Naive thymus-derived CD4-positive, alpha-beta T cell (primary cell): ENCODE data around the gene CRYGN. TPM values are rescaled to one million over a fixed set of nuclear protein-coding genes. Genes with fewer than 3 reads are reported as not detected.

Experiments used
- ATAC-seq: fragments of 150-1000 bp; cut with Tn5 transposase; 2 replicates; pipeline ENCODE4 v1.10.0; 2021; ENCODE audit warnings: mild to moderate bottlenecking, moderate library complexity
- CTCF ChIA-PET: fragments of 350-600 bp; sonication (Branson Sonifier 250); formaldehyde crosslinking; loops from one replicate; lab custom pipeline; 2021; ENCODE audit warnings: antibody characterized with exemption; lab: Charles Lee
- POLR2A ChIA-PET: fragments of 350-600 bp; sonication (Branson Sonifier 250); formaldehyde crosslinking; loops from one replicate; lab custom pipeline; 2021; ENCODE audit warnings: antibody characterized with exemption, inconsistent platforms; lab: Charles Lee
- DNase-seq, 9 donors: peaks; one replicate each; pipeline versions ENCODE4 v3.0.0 to v3.0.0-alpha.2; 2020 to 2022; ENCODE audit warnings: mixed read lengths in 1 of 9
- H3K27ac ChIP-seq: one replicate; pipeline ENCODE4 v1.7.0; 2013; ENCODE audit warnings: mild to moderate bottlenecking, low read depth, low read length, moderate library complexity
- H3K27me3 ChIP-seq, 2 donors: one replicate each; pipeline ENCODE4 v1.7.0; 2013; ENCODE audit warnings: low read length in 2 of 2, mild to moderate bottlenecking in 2 of 2, moderate library complexity in 2 of 2; ENCODE audit not compliant: control insufficient read depth in 2 of 2, insufficient read depth in 2 of 2
- H3K36me3 ChIP-seq, 3 experiments: 1 replicate in 2 of 3; 2 replicates in 1 of 3; pipeline ENCODE4 v1.7.0; 2013; ENCODE audit warnings: low read length in 3 of 3, mild to moderate bottlenecking in 3 of 3, moderate library complexity in 1 of 3; ENCODE audit not compliant: insufficient read depth in 3 of 3, control insufficient read depth in 2 of 3
- H3K4me1 ChIP-seq, 2 donors: one replicate each; pipeline ENCODE4 v1.7.0; 2013; ENCODE audit warnings: low read length in 2 of 2, mild to moderate bottlenecking in 2 of 2, moderate library complexity in 1 of 2; ENCODE audit not compliant: control insufficient read depth in 2 of 2, insufficient read depth in 2 of 2
- H3K4me3 ChIP-seq: 2 replicates; pipeline ENCODE4 v1.7.0; 2013; ENCODE audit warnings: mild to moderate bottlenecking, low read length
- H3K9me3 ChIP-seq, 3 experiments: 1 replicate in 2 of 3; 2 replicates in 1 of 3; pipeline ENCODE4 v1.7.0; 2013; ENCODE audit warnings: low read length in 3 of 3; ENCODE audit not compliant: control insufficient read depth in 2 of 3
- H3K27ac Mint-ChIP-seq, 9 donors: one replicate each; pipeline ENCODE4 v1.8.0; 2020 to 2022; ENCODE audit warnings: mixed read lengths in 9 of 9, mild to moderate bottlenecking in 8 of 9, moderate library complexity in 5 of 9, inconsistent platforms in 2 of 9
- H3K27me3 Mint-ChIP-seq, 5 donors: one replicate each; pipeline ENCODE4 v1.8.0; 2021 to 2022; ENCODE audit warnings: mixed read lengths in 5 of 5, mild to moderate bottlenecking in 1 of 5
- H3K36me3 Mint-ChIP-seq, 5 donors: one replicate each; pipeline ENCODE4 v1.8.0; 2020 to 2022; ENCODE audit warnings: mixed read lengths in 5 of 5, mild to moderate bottlenecking in 3 of 5, inconsistent platforms in 1 of 5
- H3K4me1 Mint-ChIP-seq, 7 donors: one replicate each; pipeline ENCODE4 v1.8.0; 2020 to 2022; ENCODE audit warnings: mixed read lengths in 7 of 7, mild to moderate bottlenecking in 3 of 7, inconsistent platforms in 1 of 7
- H3K4me3 Mint-ChIP-seq, 10 donors: one replicate each; pipeline ENCODE4 v1.8.0; 2020 to 2022; ENCODE audit warnings: mild to moderate bottlenecking in 10 of 10, mixed read lengths in 10 of 10, moderate library complexity in 6 of 10, inconsistent platforms in 2 of 10
- H3K9me3 Mint-ChIP-seq, 11 donors: one replicate each; pipeline ENCODE4 v1.8.0; 2020 to 2022; ENCODE audit warnings: mixed read lengths in 11 of 11, mild to moderate bottlenecking in 4 of 11, inconsistent platforms in 1 of 11, moderate library complexity in 1 of 11
- intact Hi-C, 2 donors: fragments of 100-400 bp; cut with micrococcal nuclease; formaldehyde crosslinking; loops; one replicate each; pipeline ENCODE4 v1.15.1; 2023
- polyA plus RNA-seq, 2 donors: library from polyadenylated mRNA; unstranded; fragments of 300-500 nt; fragmentation: Illumina TruSeq; gene quantifications; one replicate each; pipeline ENCODE4 v1.2.3, GENCODE V29; 2021
- total RNA-seq, 6 experiments: library from RNA in 5 of 6; stranded (reverse) in 5 of 6; gene quantifications; 1 replicate in 5 of 6; 2 replicates in 1 of 6; pipeline ENCODE4 v1.2.3 and lab custom pipeline; 2021 to 2026

CRYGN gene
- total and polyA plus RNA-seq, 7 experiments from 2014 or later, result 0.33 to 1.1 (median 0.48) TPM; not detected in 2

DNA sequence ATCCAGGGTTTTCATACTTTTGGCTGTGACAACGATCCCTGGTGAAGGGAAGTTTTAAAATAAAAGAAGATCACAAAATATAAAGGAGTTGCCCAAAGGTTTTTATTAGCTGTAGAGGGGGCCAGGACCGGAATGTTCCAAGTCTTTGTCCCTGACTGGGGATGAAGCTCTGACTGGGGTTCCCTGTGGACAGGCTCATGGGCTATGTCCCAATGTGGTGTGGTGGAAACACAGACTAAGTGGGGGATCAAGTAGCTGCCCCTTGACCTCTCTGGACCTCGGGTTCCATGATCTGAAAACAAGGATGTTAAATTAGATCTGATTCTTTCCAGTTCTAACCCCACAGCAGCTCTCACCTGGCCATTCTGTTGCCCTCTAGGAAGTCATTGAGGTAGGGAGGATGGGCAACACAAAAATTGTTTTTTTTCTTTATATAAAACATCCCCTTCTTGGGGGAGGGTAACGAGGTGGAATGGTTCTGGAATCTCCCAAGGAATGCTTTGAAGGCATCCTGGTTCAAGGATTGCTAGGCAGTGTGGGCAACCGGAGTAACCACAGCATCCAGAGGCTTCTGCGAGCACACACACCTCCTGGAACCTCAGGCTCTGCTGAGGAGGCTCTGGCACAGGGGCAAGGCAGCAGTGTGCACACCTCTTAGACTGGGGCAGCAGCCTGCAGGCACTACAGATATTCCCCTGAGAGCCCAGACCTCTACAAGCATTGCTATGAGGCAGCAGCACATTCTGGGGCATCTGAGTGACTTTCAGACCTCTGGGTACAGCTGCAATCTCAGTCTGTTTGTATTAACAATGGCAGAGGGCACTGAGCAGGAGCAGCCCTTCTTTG, 21.4 kb upstream of the CRYGN start:
- no peak for DNase-seq
- peaks cover 0 to 10% (median 0%) of the 10 kb centered on the region in 7 donors for H3K4me1 Mint-ChIP-seq
- no peak overlapping the region for H3K4me3 Mint-ChIP-seq
- ChIA-PET CTCF (interaction anchor here (1.1 kb wide), 1 partner anchor 299 kb away, joined by 3 read pairs; no protein-coding TSS in a partner anchor), POLR2A (no interaction called here)
- H3K36me3 Mint-ChIP-seq, result peaks cover 12 to 45% (median 35%) of the 10 kb centered on the region in 5 donors
- Histone ChIP-seq H3K36me3 (peaks cover 0 to 14% (median 3%) of the 10 kb centered on the region in 3 experiments), H3K27me3 (no peaks in the 10 kb centered on the region), H3K4me1 (no peaks in the 10 kb centered on the region), H3K27ac (no peak overlapping the region), H3K4me3 (no peak overlapping the region), H3K9me3 (peaks cover 0 to 21% (median 0%) of the 10 kb centered on the region in 3 experiments)
- H3K27me3 Mint-ChIP-seq, result peaks cover 0 to 11% (median 7%) of the 10 kb centered on the region in 5 donors
- H3K27ac Mint-ChIP-seq, result no peak overlapping the region
- H3K9me3 Mint-ChIP-seq, result peaks cover 6 to 44% (median 16%) of the 10 kb centered on the region in 11 donors
- no peak for ATAC-seq
- intact Hi-C loops, result no loop called here

DNA sequence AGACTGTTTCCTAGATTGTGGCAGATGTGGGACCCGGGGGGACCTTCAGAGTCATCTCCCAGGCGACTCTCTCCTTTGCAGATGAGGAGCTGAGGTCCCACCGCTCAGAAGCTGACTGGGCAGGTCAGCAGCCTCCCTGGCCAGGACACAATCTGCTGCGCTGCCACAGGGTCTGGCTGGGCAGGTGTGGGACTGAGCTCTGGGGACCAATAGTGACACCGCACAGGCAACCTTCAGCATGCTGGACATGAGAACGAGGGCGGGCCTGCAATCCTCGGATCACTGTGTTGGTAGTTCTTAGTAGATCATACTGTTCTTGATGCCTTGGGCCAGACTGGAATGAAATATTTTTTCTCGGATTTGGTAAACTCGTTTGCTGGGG, 20.5 kb upstream of the CRYGN start:
- H3K36me3 Mint-ChIP-seq, result peaks cover 12 to 36% (median 26%) of the 10 kb centered on the region in 5 donors
- no peak for ATAC-seq
- H3K27me3 ChIP-seq, result no peaks in the 10 kb centered on the region
- peaks cover 0 to 11% (median 7%) of the 10 kb centered on the region in 5 donors for H3K27me3 Mint-ChIP-seq
- H3K4me3 Mint-ChIP-seq, result no peak overlapping the region
- H3K4me1 ChIP-seq, result no peaks in the 10 kb centered on the region
- no peak overlapping the region for H3K27ac ChIP-seq
- H3K4me3 ChIP-seq, result no peak overlapping the region
- ChIA-PET CTCF (interaction anchor here (0.7 to 1.1 kb wide), 2 partner anchors 32 to 300 kb away, joined by 3 read pairs; no protein-coding TSS in a partner anchor), POLR2A (no interaction called here)
- peaks cover 6 to 44% (median 16%) of the 10 kb centered on the region in 11 donors for H3K9me3 Mint-ChIP-seq
- no peak overlapping the region for H3K27ac Mint-ChIP-seq
- no peak for DNase-seq
- intact Hi-C loops, result no loop called here
- peaks cover 0 to 21% (median 0%) of the 10 kb centered on the region in 3 experiments for H3K9me3 ChIP-seq
- H3K4me1 Mint-ChIP-seq, result peaks cover 0 to 10% (median 0%) of the 10 kb centered on the region in 7 donors
- peaks cover 0 to 6% (median 0%) of the 10 kb centered on the region in 3 experiments for H3K36me3 ChIP-seq

DNA sequence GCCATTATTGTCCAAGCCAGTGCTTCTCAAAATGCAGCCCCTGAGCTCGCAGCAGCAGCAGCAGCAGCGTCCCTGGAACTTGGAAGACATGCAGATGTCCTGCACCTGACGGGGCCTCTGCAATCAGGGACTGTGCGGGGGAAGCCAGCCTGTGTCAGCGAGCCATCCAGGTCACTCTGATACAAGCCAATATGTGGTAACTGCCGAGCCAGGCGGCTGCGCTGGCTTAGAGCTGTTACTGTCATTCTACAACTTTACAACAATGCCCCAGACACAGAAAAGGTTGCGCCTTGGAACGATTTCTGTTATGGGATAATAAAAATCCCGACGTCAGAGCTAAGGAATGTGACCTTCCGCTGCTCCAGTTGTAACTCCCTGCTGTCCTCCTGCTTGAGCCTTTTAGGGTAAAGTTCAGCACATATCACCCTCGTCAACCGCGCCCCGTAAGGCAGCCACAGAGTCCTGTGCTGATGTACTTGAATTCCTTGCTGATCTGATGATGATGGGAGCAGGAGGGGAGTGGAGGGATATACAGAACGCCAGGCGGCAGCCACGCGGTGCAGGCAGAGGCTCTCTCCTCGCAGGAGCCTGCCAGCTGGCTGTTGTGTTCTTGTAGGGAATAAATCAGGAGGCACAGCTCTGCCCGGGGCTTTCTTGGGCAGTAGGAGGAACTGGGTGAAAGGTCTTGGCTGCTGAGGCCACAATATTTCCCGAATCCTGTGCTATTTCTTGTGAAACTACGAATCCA, 20.0 kb upstream of the CRYGN start:
- Mint-ChIP-seq H3K4me3 (no peak overlapping the region), H3K27me3 (peaks cover 0 to 11% (median 7%) of the 10 kb centered on the region in 5 donors), H3K27ac (no peak overlapping the region), H3K36me3 (peaks cover 12 to 31% (median 21%) of the 10 kb centered on the region in 5 donors), H3K9me3 (peaks cover 6 to 44% (median 16%) of the 10 kb centered on the region in 11 donors), H3K4me1 (peaks cover 0 to 10% (median 0%) of the 10 kb centered on the region in 7 donors)
- Histone ChIP-seq H3K4me1 (no peaks in the 10 kb centered on the region), H3K4me3 (no peak overlapping the region), H3K27ac (no peak overlapping the region), H3K36me3 (no peaks in the 10 kb centered on the region), H3K27me3 (no peaks in the 10 kb centered on the region), H3K9me3 (peaks cover 0 to 21% (median 0%) of the 10 kb centered on the region in 3 experiments)
- no peak for ATAC-seq
- CTCF ChIA-PET, result interaction anchor here (0.6 to 0.7 kb wide), 2 partner anchors 16 to 32 kb away, joined by 3 read pairs; no protein-coding TSS in a partner anchor
- no peak for DNase-seq
- POLR2A ChIA-PET, result interaction anchor here (0.6 kb wide), 1 partner anchor 304 kb away, joined by 3 read pairs; no protein-coding TSS in a partner anchor
- intact Hi-C loops, result no loop called here

DNA sequence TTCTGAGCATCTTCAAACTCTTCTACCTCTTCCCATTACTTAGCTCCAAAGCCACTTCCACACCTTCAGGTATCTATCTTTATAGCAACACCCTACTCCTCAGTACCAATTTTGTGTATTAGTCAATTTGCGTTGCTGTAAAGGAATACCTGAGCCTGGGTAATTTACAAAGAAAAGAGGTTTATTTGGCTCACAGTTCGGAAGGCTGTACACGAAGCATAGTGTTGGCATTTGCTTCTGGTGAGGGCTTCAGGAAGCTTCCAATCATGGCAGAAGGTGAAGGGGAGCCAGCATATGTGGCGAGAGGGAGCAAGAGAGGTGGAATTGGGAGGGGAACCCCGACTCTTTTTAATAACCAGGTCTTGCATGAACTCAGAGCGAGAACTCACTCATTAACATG, 17.6 kb upstream of the CRYGN start:
- H3K27me3 Mint-ChIP-seq, result peaks cover 0 to 11% (median 7%) of the 10 kb centered on the region in 5 donors
- no peaks in the 10 kb centered on the region for H3K27me3 ChIP-seq
- H3K9me3 ChIP-seq, result peaks cover 0 to 12% (median 0%) of the 10 kb centered on the region in 3 experiments
- no peak overlapping the region for H3K27ac ChIP-seq
- no peak overlapping the region for H3K4me3 Mint-ChIP-seq
- no peaks in the 10 kb centered on the region for H3K36me3 ChIP-seq
- H3K4me3 ChIP-seq, result no peak overlapping the region
- H3K27ac Mint-ChIP-seq, result no peak overlapping the region
- CTCF ChIA-PET, result interaction anchor here (0.8 to 1.5 kb wide), 2 partner anchors 9 to 90 kb away, joined by 3 to 4 read pairs; no protein-coding TSS in a partner anchor
- ATAC-seq (no peak), DNase-seq (no peak)
- H3K4me1 ChIP-seq, result no peaks in the 10 kb centered on the region
- intact Hi-C loops, result no loop called here
- H3K4me1 Mint-ChIP-seq, result peaks cover 0 to 10% (median 0%) of the 10 kb centered on the region in 7 donors
- peaks cover 0 to 22% (median 3%) of the 10 kb centered on the region in 11 donors for H3K9me3 Mint-ChIP-seq
- H3K36me3 Mint-ChIP-seq, result peaks cover 0 to 8% (median 2%) of the 10 kb centered on the region in 5 donors
- POLR2A ChIA-PET, result no interaction called here

DNA sequence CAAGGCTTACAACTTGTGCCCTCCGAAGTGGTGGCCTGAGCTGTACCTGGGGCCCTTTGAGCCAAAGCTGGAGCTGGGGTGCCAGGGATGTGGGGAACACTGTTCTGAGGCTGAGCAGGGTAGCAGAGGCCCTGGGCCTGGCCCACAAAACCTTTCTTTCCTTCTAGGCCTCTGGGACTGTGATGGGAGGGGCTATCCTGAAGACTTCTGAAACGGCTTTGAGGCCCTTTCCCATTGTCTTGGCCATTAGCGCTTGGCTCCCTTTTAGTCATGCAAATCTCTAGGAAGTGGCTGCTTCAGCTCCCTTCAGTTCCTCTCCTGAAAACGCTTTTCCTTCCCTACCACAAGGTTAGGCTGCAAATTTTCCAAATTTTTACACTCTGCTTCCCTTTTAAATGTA, 16.8 kb upstream of the CRYGN start:
- POLR2A ChIA-PET, result no interaction called here
- Histone ChIP-seq H3K36me3 (no peaks in the 10 kb centered on the region), H3K27me3 (no peaks in the 10 kb centered on the region), H3K27ac (no peak overlapping the region), H3K4me3 (no peak overlapping the region), H3K9me3 (peaks cover 0 to 4% (median 0%) of the 10 kb centered on the region in 3 experiments), H3K4me1 (no peaks in the 10 kb centered on the region)
- ATAC-seq, result no peak
- H3K27ac Mint-ChIP-seq, result no peak overlapping the region
- intact Hi-C loops, result no loop called here
- no peak overlapping the region for H3K4me3 Mint-ChIP-seq
- CTCF ChIA-PET, result interaction anchor here (0.8 to 1.5 kb wide), 2 partner anchors 9 to 89 kb away, joined by 3 to 4 read pairs; no protein-coding TSS in a partner anchor
- H3K27me3 Mint-ChIP-seq, result peaks cover 0 to 11% (median 7%) of the 10 kb centered on the region in 5 donors
- H3K4me1 Mint-ChIP-seq, result peaks cover 0 to 10% (median 0%) of the 10 kb centered on the region in 7 donors
- peaks cover 0 to 14% (median 1%) of the 10 kb centered on the region in 11 donors for H3K9me3 Mint-ChIP-seq
- peaks cover 0 to 2% (median 0%) of the 10 kb centered on the region in 5 donors for H3K36me3 Mint-ChIP-seq
- no peak for DNase-seq

DNA sequence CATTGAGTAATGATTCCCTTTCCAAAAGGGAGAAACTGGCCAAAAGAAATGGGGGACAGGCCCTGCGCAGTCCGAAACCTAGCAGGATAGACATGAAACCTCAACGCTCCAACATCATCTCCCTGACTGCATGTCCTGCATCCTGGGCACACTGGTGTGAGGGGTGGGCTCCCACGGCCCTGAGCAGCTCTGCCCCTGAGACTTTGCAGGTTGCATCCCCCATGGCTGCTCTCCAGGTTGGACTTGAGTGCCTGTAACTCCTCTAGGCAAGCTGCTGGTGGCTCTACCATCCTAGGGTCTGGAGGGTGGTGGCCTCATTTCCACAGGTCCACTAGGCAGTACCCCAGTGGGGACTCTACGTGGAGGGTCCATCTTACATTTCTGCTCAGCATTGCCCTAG, 16.3 kb upstream of the CRYGN start:
- H3K4me1 Mint-ChIP-seq, result peaks cover 0 to 10% (median 0%) of the 10 kb centered on the region in 7 donors
- ChIA-PET POLR2A (no interaction called here), CTCF (interaction anchor here (1.5 kb wide), 1 partner anchor 8 kb away, joined by 3 read pairs; no protein-coding TSS in a partner anchor)
- H3K27ac ChIP-seq, result no peak overlapping the region
- intact Hi-C loops, result no loop called here
- H3K9me3 ChIP-seq, result no peaks in the 10 kb centered on the region
- H3K4me3 ChIP-seq, result no peak overlapping the region
- no peak overlapping the region for H3K4me3 Mint-ChIP-seq
- H3K9me3 Mint-ChIP-seq, result peaks cover 0 to 10% (median under 1%) of the 10 kb centered on the region in 11 donors
- H3K27ac Mint-ChIP-seq, result no peak overlapping the region
- H3K27me3 ChIP-seq, result no peaks in the 10 kb centered on the region
- peaks cover 0 to 11% (median 7%) of the 10 kb centered on the region in 5 donors for H3K27me3 Mint-ChIP-seq
- no peaks in the 10 kb centered on the region for H3K4me1 ChIP-seq
- ATAC-seq (no peak), DNase-seq (no peak)
- peaks cover 0 to 2% (median 0%) of the 10 kb centered on the region in 5 donors for H3K36me3 Mint-ChIP-seq
- no peaks in the 10 kb centered on the region for H3K36me3 ChIP-seq
